HG03097 (cell line): ENCODE results near the gene PRDX2.
"Not testable (repeated sequence)": the region's sequence is repeated elsewhere in the genome, so short reads cannot be mapped to it uniquely, and the experiment has no call there.

ENCODE experiments used
- ATAC-seq: cut with Tn5 transposase; IDR thresholded peaks from one replicate; pipeline ENCODE4 v1.9.1; 2021; ENCODE audit not compliant: unreplicated experiment, low FRiP score

The PRDX2 gene

DNA sequence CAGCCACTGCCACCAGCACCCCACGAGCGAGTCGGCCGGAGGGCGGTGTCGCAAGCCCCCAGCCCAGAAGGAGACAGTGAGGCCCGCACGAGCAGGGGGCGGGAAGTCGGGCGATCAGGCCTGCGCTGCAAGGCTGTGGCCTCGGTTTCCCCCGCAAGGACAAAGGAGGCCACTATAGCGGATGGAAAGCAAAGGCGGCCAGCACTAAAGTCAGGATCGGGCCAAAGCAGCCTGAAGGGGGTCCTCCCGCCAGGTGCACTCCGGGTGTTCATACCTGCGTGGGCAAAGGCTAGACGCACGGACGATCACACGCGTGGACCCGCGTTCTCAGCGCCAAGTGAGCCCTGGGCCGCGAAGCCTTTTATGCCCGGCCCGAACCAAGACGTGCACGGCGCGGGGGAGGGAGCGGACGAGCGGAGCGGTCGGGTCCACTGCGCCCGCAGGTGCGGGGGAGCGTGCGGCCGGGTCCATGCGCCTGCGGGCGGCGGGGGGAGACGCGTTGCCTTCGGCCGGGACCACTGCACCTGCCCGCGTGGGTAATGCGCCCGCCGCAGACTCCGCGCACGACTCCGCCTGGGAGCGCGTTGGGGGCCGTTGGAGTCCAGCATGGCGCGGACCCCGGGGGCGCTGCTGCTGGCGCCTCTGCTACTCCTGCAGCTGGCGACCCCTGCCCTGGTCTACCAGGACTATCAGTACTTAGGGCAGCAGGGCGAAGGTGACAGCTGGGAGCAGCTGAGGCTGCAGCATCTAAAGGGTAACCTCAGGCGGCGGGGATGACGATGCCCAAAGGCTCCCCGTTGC, at the start of gene PRDX2, which contains the start of gene THSD8:
Gene PRDX2 (minus strand): TSS at position 335 of the 801 bp plus-strand sequence. CDS start 539 bp downstream, outside the sequence.
Gene THSD8 (plus strand): TSS at position 604 of the 801 bp plus-strand sequence. CDS start 3 bp downstream, at position 607.
- ATAC-seq: no peak

DNA sequence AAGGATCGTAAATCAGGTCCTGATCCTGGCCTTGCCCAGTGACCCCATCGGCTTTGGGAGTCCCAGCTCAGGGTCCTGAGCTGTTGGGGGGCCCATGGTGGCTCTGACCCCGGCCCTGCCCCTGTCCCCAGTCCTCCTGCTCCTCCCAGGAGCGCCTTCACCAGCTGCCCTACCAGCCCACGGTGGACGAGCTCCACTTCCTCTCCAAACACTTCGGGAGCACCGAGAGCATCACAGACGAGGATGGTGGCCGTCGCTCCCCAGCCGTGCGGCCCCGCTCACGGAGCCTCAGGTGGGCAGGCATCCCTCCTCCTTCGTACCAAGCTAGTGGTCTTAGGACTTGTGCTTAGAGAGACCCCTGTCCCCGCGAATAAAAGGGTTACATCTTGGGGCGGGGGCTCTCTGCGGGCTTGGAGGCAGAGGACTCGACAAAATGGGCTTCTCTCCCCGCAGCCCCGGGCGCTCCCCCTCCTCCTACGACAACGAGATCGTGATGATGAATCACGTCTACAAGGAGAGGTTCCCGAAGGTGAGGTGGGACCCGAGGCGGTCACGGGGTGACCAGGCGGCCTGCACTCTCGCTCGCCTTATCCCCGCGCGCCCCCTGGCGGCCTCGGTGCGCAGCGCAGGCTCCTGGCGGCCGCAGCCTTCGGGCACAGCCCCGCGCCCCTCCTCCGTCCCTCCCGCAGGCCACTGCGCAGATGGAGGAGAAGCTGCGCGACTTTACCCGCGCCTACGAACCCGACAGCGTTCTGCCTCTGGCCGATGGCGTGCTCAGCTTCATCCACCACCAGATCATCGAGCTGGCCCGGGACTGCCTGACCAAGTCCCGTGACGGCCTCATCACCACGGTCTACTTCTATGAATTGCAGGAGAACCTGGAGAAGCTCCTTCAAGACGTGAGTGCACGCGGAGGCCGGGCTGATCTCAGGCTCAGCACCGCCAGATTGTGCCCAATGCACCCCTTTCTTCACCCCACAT, 45.8 kb upstream of the PRDX2 start:
- no peak for ATAC-seq

DNA sequence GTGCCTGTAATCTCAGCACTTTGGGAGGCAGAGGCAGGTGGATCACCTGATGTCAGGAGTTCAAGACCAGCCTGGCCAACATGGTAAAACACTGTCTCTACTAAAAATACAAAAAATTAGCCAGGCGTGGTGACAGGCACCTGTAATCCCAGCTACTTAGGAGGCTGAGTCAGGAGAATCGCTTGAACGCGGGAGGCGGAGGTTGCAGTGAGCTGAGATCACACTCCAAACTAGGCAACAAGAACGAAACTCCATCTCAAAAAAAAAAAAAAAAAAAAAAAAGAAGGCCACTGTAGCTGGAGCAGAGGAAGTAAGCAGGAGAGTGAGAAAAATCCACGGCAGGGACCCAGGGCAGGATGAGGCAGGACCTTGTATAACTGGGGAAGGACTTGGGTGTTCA, 45.0 kb upstream of the PRDX2 start:
- ATAC-seq: not testable (repeated sequence)

DNA sequence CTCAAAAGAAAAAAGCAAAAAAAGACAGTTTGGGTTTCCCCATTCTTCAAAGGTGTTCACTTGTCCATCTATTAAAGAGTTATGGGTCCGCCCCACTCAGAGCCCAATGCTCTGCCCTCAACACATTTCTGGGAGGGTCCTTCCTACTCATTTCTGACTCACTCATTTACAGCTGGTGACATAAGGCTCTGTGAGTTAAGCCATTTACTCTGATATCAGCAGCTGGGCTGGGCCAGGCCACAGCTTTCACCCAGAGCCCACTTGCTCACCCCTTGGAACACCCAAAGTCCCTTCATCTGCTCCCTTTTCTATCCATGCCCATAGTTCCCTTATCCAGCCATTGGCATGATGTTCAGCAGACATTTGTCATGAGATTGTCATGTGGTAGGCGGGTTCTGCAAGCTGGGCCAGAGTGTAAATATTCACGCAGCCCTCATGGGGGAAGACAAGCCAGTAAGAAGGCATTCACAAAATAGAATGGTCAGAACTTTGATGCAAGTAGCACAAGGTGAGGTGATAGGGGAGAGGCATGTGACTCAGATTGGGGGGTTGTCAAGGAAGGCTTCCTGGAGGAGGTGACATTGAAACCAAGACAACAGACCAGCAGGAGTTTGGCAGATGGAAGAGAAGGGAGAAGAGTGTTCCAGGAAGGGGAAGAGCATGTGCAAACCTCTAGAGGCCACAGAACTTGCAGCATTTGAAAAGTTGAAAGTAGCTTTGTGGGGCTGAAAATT, 42.6 kb upstream of the PRDX2 start:
- ATAC-seq: no peak

DNA sequence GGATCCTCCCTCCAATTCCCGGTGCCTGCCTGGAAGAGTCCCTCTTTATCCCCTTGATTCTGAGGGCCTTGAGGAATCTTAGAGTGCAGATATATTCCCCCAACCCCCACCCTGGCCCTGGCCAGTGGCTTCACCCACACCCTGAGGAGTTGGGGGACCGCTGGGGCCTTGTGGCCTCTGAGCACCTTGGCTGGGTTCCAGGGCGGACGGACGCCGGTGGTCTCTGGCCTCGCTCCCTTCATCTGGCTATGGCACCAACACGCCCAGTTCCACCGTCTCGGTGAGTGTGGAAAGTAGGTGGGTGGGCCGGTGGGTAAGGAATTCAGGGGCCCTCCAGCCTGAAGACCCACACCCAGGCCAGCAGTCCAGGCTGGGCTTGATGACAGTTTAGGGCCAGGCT, 41.7 kb upstream of the PRDX2 start:
- no peak for ATAC-seq

DNA sequence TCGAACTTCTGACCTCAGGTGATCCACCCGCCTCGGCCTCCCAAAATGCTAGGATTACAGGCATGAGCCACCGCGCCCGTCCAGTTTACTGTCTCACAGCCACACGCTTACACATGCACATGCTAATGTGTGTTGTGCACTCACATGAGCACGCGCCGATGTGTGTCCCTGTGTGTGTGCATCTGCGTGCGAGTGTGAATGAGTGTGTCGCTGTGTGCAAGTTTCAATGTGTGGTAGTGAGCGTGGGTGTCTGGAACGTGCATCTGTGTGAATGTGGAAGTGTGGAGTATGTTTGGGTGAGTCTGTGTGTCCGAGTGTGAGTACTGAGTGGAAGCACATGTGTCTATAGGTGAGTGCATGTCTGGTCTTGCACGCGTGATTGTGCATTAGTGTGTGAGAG, 40.9 kb upstream of the PRDX2 start:
- no peak for ATAC-seq

DNA sequence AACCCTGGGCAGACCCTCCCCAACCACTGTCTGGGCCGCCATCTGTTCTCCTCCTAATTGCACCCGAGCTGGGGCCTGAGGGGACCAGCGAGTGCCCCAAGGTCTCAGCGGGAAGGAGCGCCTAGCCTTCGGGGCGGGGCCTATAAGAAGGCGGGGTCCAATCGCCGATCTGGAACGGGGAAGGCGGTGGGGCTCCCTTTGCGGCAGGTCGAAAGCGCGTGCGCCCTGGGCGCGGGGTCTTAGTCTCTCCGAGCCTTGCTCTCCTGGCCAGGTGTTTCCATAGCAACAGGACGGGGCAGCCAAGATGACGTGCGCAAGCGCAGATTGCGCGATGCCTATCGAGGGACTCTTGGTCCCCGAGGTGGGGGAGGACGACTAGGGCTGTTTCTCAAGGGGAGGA, 39.5 kb upstream of the PRDX2 start:
- no peak for ATAC-seq

DNA sequence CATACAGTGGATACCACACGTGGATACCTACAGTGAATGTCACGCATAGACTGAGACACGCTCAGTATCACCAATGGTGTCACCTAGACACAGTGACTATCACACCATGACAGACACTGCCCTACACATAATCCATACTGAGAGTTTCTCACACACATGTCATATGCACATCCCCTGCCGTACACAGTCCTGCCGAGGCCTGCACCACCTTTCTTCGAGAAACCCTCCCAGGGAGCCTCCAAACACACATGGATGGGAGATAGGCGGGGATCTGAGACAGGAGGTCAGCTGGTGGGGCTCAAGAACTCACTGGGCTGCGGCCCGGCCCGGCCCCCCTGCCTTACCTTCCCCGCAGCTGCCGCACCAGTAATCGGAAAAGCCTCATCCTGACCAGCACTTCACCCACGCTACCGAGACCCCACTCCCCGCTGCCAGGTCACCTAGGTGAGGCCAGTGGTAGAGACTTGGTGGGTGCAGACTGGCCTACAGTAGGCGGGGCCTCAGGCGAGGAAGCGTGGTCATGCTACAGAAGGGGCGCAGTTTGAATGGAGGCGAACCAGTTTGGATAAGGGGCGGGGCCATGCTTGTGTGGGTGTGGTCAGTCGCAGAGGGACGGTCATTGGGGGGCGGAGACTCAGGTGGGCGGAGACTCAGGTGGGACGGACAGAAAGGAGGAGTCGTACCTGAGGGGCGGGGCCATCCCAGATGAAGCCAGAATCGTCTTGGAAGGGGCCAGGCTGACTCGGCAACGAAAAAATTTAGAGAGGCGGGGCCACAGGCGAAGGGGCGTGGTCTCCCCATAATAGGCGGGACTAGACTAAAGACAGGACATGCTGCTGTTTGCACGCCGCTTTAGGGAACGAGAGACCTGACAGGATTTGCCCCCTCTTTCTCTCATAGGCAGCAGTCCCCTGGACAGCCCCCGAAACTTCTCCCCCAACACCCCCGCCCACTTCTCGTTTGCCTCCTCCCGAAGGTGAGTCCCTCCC, 38.8 kb upstream of the PRDX2 start:
- ATAC-seq: no peak

DNA sequence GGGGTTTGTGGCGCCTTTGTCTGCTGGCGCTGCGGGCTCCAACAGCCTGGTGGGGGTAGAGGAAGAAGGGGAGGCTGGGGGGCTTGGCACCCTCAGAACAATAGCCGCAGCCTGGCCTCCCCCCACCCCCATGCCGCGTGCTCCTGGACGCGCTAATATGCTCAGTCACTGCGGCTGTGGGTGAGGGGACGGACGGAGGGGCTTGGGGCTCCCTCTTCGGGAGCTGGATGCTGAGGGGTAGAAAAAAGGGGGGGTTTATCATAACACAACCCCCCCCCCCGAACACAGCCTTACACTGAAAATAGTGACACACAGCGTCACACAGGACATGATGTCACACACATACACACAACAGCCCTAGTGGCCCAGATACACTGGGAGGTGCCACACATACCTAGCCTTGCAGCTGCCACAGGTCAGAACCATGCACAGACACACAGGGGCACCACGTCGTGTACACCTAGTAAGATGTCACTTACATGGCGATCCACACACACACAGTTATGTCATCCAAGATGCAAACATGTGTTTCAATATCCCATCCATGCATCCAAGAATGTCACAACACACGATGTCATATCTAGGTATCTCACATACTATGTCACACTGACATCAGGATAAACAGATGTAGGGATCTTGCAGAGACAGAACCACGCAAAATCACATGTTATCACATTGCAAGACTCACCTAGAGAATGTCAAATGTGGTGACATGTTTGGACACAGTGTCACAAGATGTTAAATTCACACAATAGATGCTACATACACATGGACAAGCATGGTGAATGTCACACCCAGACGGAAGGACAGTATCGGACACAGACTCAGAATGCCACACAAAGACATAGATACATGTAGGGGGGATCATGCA, 37.5 kb upstream of the PRDX2 start:
- ATAC-seq: no peak

DNA sequence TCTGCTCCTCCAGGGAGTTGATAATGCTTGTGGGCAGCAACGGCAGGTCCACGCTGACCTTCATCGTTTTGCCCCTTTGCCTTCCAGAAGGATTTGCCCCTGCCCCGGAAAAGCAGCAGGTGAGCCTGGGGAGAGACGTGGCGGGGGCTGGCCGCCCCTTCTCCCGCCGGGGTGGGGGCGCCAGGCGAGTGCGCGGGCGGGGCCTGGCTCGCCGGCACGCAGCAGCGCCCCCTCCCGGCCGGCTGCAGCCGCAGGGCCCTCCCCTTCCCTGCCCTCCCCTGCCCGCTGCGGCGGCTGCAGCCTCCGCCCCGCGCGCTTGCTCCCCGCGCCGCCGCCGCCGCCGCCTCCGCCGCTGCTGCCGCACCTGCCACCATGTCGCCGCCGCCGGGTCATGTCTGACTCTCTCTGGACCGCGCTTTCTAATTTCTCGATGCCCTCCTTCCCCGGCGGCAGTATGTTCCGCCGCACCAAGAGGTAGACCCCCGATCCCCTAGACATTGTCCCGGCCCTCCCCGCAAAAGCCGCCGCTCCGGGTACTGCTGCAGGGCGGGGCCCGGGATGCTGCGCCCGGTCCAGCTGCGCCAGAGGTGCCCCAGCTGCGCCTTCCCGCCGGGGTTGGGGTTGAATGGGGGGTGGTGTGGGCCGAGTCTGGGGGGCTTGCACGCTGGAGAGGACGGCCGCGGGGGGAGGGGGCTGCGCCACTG, 36.7 kb upstream of the PRDX2 start, which contains the start of gene MAST1:
Gene MAST1 (plus strand): TSS at position 334 of the 704 bp plus-strand sequence. CDS start 58 bp downstream, at position 392.
- ATAC-seq: no peak

DNA sequence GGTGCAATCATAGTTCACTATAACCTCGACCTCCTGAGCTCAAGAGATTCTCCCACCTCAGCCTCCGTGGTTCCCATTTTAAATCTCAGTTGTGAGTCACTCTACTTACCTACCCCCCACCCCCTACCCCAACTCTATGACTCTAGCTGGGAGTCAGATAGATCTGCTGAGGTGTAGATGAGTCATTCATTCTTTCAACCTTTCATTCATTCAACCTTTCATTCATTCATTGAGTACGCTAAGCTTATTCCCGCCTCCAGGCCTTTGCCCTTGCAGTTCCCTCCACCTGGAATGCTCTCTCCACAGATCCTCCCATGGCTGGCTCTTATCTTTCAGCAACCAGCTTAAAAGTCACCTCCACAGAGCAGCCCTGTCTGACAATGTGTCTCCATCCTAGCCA, 35.6 kb upstream of the PRDX2 start:
- ATAC-seq: no peak

DNA sequence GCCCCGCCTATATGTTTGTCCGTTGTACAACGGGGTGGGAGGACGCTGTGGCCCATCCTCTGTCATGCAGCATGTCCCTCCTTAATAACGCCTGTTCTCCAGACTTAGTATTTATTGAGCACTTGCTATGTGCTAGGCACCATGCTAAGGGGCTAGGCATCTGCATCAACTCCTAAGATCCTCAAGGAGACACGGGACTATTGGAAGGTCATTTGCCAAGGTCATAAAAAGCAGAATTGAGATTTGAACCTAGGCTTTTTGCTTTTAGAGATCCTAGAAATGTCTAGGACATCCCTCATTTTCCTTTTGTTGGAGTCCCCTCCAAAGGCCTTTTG, 34.9 kb upstream of the PRDX2 start:
- ATAC-seq: no peak

DNA sequence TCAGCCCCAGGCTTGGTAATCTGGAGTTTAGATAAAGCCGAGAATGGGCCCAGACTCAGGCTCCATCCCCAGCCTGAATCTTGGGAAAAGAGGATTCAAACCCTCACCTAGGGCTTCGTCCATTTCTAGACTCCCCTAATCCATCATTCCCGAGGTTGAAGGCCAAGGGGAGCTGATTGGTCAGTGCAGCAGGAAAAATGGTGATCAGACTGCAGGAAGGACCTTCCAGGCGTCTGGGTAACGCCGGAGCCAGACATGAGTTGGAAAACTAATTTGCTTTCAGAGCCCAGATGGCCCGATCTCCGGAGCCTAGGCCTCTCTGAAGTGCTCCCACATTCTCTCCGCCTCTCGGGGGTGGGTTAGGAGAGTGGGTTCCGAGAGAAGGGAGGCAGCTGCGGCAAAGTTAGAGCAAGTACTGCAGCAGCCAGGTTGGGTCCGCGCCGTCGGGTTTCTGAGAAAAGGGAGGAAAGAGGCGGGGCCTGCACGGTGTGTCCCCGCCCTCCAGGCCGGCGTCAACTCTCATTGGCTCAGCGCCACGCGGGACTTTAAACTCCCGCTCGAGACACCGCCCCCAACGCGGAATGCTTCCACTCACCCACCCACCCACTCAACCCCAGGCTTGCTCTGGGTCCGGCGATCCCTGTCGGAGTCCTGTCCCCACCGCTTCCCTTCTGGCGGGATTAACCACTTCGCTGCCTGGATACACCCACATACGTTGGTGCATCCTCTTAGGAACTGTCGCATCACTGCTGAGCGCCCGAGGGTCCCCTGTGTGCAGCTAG, 33.6 kb upstream of the PRDX2 start:
- no peak for ATAC-seq

DNA sequence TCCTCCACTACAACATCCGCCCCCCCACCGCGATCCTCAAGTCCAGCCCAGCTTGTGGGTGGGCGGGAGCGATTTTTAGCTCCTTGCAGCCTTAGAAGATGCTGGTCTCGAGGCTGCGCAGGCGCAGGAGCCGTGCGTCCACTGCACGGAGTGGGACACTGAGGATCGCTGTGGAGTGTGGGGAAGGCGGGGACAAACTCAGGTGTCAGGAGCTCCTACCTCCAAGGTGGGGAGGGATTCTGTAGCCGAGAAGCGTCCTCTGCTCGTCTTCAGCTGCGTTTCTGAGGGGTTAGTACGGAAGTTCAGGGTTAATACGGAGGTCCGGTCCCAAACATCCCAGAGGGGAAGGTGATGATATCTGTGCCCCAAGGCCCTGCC, 33.0 kb upstream of the PRDX2 start, which contains the start of gene RTBDN:
Gene RTBDN (minus strand): TSS at position 14 of the 378 bp plus-strand sequence. CDS start 4,600 bp downstream, outside the sequence.
- ATAC-seq: no peak

DNA sequence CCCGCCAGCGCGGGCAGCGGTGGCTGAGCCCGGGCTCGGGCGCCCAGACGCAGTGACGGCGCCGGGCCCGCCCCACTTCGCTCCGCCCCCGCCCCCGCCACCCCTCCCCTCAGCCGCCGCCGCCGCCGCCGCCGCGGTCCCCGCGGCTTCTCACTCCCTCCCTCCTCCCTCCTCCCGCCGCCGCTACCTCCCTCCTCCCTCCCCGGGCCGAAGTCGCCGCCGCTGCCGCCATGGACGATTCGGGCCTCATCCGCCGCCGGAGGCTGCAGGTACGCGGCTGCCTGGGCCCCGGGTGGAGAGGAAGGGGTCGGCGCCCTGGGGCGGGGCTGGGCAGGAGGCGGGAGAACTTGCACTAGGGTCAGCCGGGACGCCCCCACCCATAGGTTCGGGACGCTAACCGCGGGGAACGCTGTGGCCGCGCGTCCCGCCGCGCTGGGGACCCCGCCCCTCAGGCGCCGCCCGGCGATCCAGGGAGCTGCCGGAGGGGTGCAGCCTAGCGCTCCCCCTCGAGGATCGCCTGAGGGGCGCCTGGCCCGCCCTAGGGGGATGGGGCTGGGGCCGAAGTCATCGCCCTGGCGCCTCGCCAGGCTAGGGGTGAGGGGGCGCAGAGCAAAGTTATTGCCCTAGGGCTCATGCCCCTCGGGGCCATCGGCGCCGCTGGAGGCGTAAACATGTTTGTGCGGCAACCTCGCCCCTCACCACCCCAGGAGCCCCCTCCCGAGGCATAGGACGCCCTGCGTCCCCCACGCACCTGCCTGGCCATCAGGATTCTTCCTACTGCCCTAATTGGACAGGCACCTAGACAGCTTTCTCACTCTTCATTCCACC, 32.4 kb upstream of the PRDX2 start:
- ATAC-seq: no peak

DNA sequence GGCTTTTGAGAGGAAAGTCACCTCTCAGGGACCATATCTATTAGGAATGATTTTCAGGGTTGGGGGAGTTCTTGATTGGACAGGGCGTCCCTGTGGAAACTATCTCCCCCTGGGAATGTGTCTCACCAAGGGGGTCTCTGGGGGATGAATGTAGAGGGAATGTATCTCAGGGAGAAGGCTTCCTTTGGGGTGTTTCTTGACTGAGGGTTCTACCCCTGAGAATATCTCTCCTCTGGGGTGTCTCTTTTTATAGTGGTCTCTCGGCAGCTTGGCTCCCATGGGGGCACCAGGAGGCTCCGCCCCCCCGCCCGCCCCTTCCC, 31.8 kb upstream of the PRDX2 start:
- ATAC-seq: no peak
